HCT116 (cell line): ENCODE results near the gene SERPIND1. TPM values are rescaled to one million over a fixed set of nuclear protein-coding genes. Genes with fewer than 3 reads are reported as not detected.
"Not testable (repeated sequence)": the region's sequence is repeated elsewhere in the genome, so short reads cannot be mapped to it uniquely, and the experiment has no call there.

ENCODE experiments used
- ATAC-seq: fragments of 200-7000 bp; cut with Tn5 transposase; 2 replicates; pipeline ENCODE4 v1.9.1; 2020; ENCODE audit warnings: mild to moderate bottlenecking, moderate library complexity
- BruUV-seq: library from RNA; stranded (reverse); fragments of 400-500 nt; replicated peaks from 2 replicates; lab custom pipeline; 2021; lab: Mats Ljungman, UMichigan
- CTCF ChIA-PET: fragments of 300-600 bp; sonication (Branson Sonifier 250); formaldehyde crosslinking; loops from one replicate; lab custom pipeline; 2021; ENCODE audit warnings: antibody characterized with exemption; lab: Charles Lee
- POLR2A ChIA-PET: fragments of 300-600, 350-600 bp; sonication (Branson Sonifier 250); formaldehyde crosslinking; loops from one replicate; lab custom pipeline; 2021; ENCODE audit warnings: antibody characterized with exemption; lab: Charles Lee
- RAD21 ChIA-PET, 2 experiments: fragments of 300-600 bp; sonication (Branson Sonifier 250); formaldehyde crosslinking; loops; one replicate each; lab custom pipeline; 2023; ENCODE audit warnings: low total read pairs in 2 of 2; ENCODE audit not compliant: uncharacterized antibody in 2 of 2, unreplicated experiment in 2 of 2, low non-redundant PET in 1 of 2; lab: Charles Lee
- DNase-seq: peaks from one replicate; pipeline ENCODE4 v3.0.0-alpha.2; 2010; ENCODE audit warnings: low read depth, low spot score
- H2AFZ ChIP-seq: fragments of 200-600 bp; shearing (Covaris generic), sonication (generic); 2 replicates; pipeline ENCODE4 v1.6.1; 2017; ENCODE audit warnings: low read depth, mixed run types, mixed read lengths, antibody characterized with exemption, low read length; ENCODE audit not compliant: poor library complexity, severe bottlenecking
- H3K27ac ChIP-seq: 2 replicates; pipeline ENCODE4 v1.5.1; 2012; ENCODE audit warnings: low read depth, low read length
- H3K27me3 ChIP-seq: fragments of 200-600 bp; sonication (generic); 2 replicates; pipeline ENCODE4 v1.6.1; 2016; ENCODE audit warnings: mixed run types, low read length, mixed read lengths; ENCODE audit not compliant: insufficient read depth
- H3K36me3 ChIP-seq, 2 experiments: fragments of 200-500 bp in 1 of 2; fragments of 200-600 bp in 1 of 2; sonication (Bioruptor generic) in 1 of 2; sonication (generic) in 1 of 2; 2 replicates each; pipeline versions ENCODE4 v1.5.1 to v1.6.1; 2014 to 2016; ENCODE audit warnings: low read length in 2 of 2, inconsistent platforms in 1 of 2, mixed read lengths in 1 of 2, mixed run types in 1 of 2; ENCODE audit not compliant: insufficient read depth in 2 of 2, control insufficient read depth in 1 of 2
- H3K4me1 ChIP-seq, 2 experiments: fragments of 200-600 bp in 1 of 2; sonication (generic) in 1 of 2; 2 replicates each; pipeline versions ENCODE4 v1.5.1 to v1.6.1; 2012 to 2017; ENCODE audit warnings: low read length in 2 of 2, inconsistent platforms in 1 of 2, mild to moderate bottlenecking in 1 of 2, mixed read lengths in 1 of 2, mixed run types in 1 of 2, moderate library complexity in 1 of 2; ENCODE audit not compliant: insufficient read depth in 2 of 2, control insufficient read depth in 1 of 2
- H3K4me2 ChIP-seq: fragments of 200-600 bp; sonication (generic); 2 replicates; pipeline ENCODE4 v1.6.1; 2017; ENCODE audit warnings: mixed run types, low read length, mixed read lengths
- H3K4me3 ChIP-seq, 2 experiments: fragments of 200-600 bp in 1 of 2; sonication (generic) in 1 of 2; replicated peaks in 1 of 2; 2 replicates each; pipeline ENCODE4 v1.5.1; 2011 to 2016; ENCODE audit warnings: low read length in 2 of 2, control low read depth in 1 of 2, low read depth in 1 of 2, mild to moderate bottlenecking in 1 of 2, mixed read lengths in 1 of 2, mixed run types in 1 of 2
- H3K79me2 ChIP-seq: fragments of 200-600 bp; sonication (generic); 2 replicates; pipeline ENCODE4 v1.6.1; 2017; ENCODE audit warnings: mild to moderate bottlenecking, mixed run types, low read length, moderate library complexity, mixed read lengths; ENCODE audit not compliant: insufficient read depth
- H3K9ac ChIP-seq: fragments of 200-600 bp; sonication (generic); 2 replicates; pipeline ENCODE4 v1.6.1; 2016; ENCODE audit warnings: low read length, mixed read lengths
- H3K9me2 ChIP-seq: fragments of 200-600 bp; sonication (generic), shearing (Covaris generic); 2 replicates; pipeline ENCODE4 v1.6.1; 2017; ENCODE audit warnings: mixed run types, mild to moderate bottlenecking, moderate library complexity; ENCODE audit not compliant: insufficient read depth
- H3K9me3 ChIP-seq, 2 experiments: fragments of 200-500 bp in 1 of 2; fragments of 200-600 bp in 1 of 2; sonication (Bioruptor generic) in 1 of 2; sonication (generic) in 1 of 2; 2 replicates each; pipeline ENCODE4 v1.6.1; 2014 to 2017; ENCODE audit warnings: low read length in 2 of 2, mixed read lengths in 2 of 2, inconsistent platforms in 1 of 2, low read depth in 1 of 2, mild to moderate bottlenecking in 1 of 2, mixed run types in 1 of 2, moderate library complexity in 1 of 2; ENCODE audit not compliant: control insufficient read depth in 1 of 2, insufficient read depth in 1 of 2
- H4K20me1 ChIP-seq: fragments of 200-600 bp; sonication (generic), shearing (Covaris generic); 2 replicates; pipeline ENCODE4 v1.6.1; 2017; ENCODE audit warnings: mixed run types, mild to moderate bottlenecking, moderate library complexity; ENCODE audit not compliant: insufficient read depth
- CEBPB ChIP-seq: IDR thresholded peaks from 2 replicates; pipeline ENCODE4 v1.6.1; 2012; ENCODE audit warnings: low read depth
- ELF1 ChIP-seq: IDR thresholded peaks from 2 replicates; pipeline ENCODE4 v1.6.1; 2012; ENCODE audit warnings: low read depth, borderline replicate concordance
- EZH2 ChIP-seq: fragments of 200-600 bp; sonication (generic); IDR thresholded peaks from 2 replicates; pipeline ENCODE4 v1.6.1; 2017; ENCODE audit warnings: antibody characterized with exemption, mixed run types
- REST ChIP-seq: IDR thresholded peaks from 2 replicates; pipeline ENCODE4 v1.6.1; 2012; ENCODE audit warnings: low read depth
- intact Hi-C: fragments of 100-400 bp; cut with micrococcal nuclease; formaldehyde crosslinking; loops from 2 replicates; pipeline ENCODE4 v1.10.0; 2022
- total RNA-seq: library from RNA; stranded (reverse); gene quantifications from one replicate; pipeline ENCODE4 v1.2.1, GENCODE V29; 2021; ENCODE audit not compliant: unreplicated experiment

The SERPIND1 gene
- total RNA-seq, 1 experiment from 2014 or later, result 0.25 TPM

GRCh38 chr22:20766530-20766929, 7.4 kb upstream of the SERPIND1 start (continued):
- no peak for TF ChIP-seq REST
- no peak for TF ChIP-seq EZH2
- TF ChIP-seq ELF1, result no peak
- TF ChIP-seq CEBPB, result no peak

- CTCF ChIA-PET, H3K9me2 ChIP-seq, H3K4me3 ChIP-seq, H3K36me3 ChIP-seq, H4K20me1 ChIP-seq, H3K4me1 ChIP-seq, H3K79me2 ChIP-seq, ATAC-seq, BruUV-seq, DNase-seq, H3K4me2 ChIP-seq, POLR2A ChIA-PET, H3K27me3 ChIP-seq, H3K27ac ChIP-seq, H2AFZ ChIP-seq, H3K9me3 ChIP-seq, H3K9ac ChIP-seq, RAD21 ChIA-PET, intact Hi-C loops: not testable (repeated sequence)
Observed at GRCh38 chr22:20769496-20769826, 4.5 kb upstream of the SERPIND1 start.
